Vagina (tissue), 2 donors: ENCODE data around the gene OBSCN. TPM values are rescaled to one million over a fixed set of nuclear protein-coding genes. Genes with fewer than 3 reads are reported as not detected.

Experiments
- DNase-seq, 2 donors: peaks; one replicate each; pipeline ENCODE4 v3.0.0-alpha.2; 2017; ENCODE audit errors: extremely low spot score in 2 of 2
- H3K27ac ChIP-seq: fragments of 200-600 bp; sonication (generic); one replicate; pipeline ENCODE4 v1.5.1; 2019
- H3K27me3 ChIP-seq: fragments of 200-600 bp; sonication (generic); one replicate; pipeline ENCODE4 v1.5.1; 2019
- H3K36me3 ChIP-seq, 2 donors: fragments of 200-600 bp; sonication (generic); one replicate each; pipeline ENCODE4 v1.5.1; 2017 to 2019
- H3K4me1 ChIP-seq: fragments of 200-600 bp; sonication (generic); one replicate; pipeline ENCODE4 v1.5.1; 2019
- H3K4me3 ChIP-seq, 2 donors: fragments of 200-600 bp; sonication (generic); 1 replicate in 1 of 2; 2 replicates in 1 of 2; pipeline ENCODE4 v1.5.1; 2016 to 2019
- H3K9me3 ChIP-seq: fragments of 200-600 bp; sonication (generic); one replicate; pipeline ENCODE4 v1.5.1; 2019
- CTCF ChIP-seq, 3 experiments: fragments of 450-650 bp in 2 of 3; fragments of 200-600 bp in 1 of 3; sonication (generic) in 1 of 3; IDR thresholded peaks; one replicate each; pipeline ENCODE4 v1.5.1; 2017 to 2019; ENCODE audit warnings: antibody characterized with exemption in 3 of 3, mild to moderate bottlenecking in 2 of 3, moderate library complexity in 2 of 3
- POLR2A ChIP-seq, 2 donors: fragments of 450-650 bp; IDR thresholded peaks; one replicate each; pipeline ENCODE4 v1.6.1; 2017; ENCODE audit warnings: antibody characterized with exemption in 2 of 2, mild to moderate bottlenecking in 2 of 2, moderate library complexity in 2 of 2
- POLR2AphosphoS5 ChIP-seq, 2 donors: sonication (generic); formaldehyde crosslinking; IDR thresholded peaks; one replicate each; pipeline ENCODE4 v1.9.0; 2017; ENCODE audit warnings: antibody characterized with exemption in 2 of 2, mild to moderate bottlenecking in 2 of 2, low read depth in 1 of 2; ENCODE audit not compliant: insufficient read depth in 1 of 2
- intact Hi-C: fragments of 100-400 bp; cut with DNase I; formaldehyde crosslinking; loops from one replicate; pipeline ENCODE4 v1.15.1; 2023
- total RNA-seq: library from RNA; depleted of rRNA; stranded (reverse); fragments of >200 nt; gene quantifications from one replicate; pipeline ENCODE4 v1.2.3, GENCODE V29; 2016

OBSCN gene
- total RNA-seq, 1 donor from 2014 or later, result 35.8 TPM

- Histone ChIP-seq H3K9me3 (no peaks in the 10 kb centered on the region), H3K4me1 (peaks cover 10% of the 10 kb centered on the region), H3K27ac (no peak overlapping the region), H3K36me3 (no peaks in the 10 kb centered on the region), H3K27me3 (no peaks in the 10 kb centered on the region), H3K4me3 (no peak overlapping the region)
- no peak for DNase-seq
- TF ChIP-seq POLR2AphosphoS5 (IDR thresholded peaks at IDR 0.05; ENCODE audit: insufficient read depth in 1 of 2, low read depth in 1 of 2) (no peak), CTCF (IDR thresholded peaks at IDR 0.05) (no peak), POLR2A (IDR thresholded peaks at IDR 0.05) (no peak)
- intact Hi-C loops, result no loop called here
Measured at GRCh38 chr1:228383773-228384172, 175.9 kb downstream of the OBSCN start.

- TF ChIP-seq POLR2A (IDR thresholded peaks at IDR 0.05), result no peak
- no peak for TF ChIP-seq CTCF (IDR thresholded peaks at IDR 0.05)
- TF ChIP-seq POLR2AphosphoS5 (IDR thresholded peaks at IDR 0.05; ENCODE audit: insufficient read depth in 1 of 2, low read depth in 1 of 2), result no peak
- Histone ChIP-seq H3K9me3 (no peaks in the 10 kb centered on the region), H3K36me3 (no peaks in the 10 kb centered on the region), H3K4me1 (no peaks in the 10 kb centered on the region), H3K27me3 (no peaks in the 10 kb centered on the region), H3K4me3 (no peak overlapping the region), H3K27ac (no peak overlapping the region)
- intact Hi-C loops, result no loop called here
- no peak for DNase-seq
Measured at GRCh38 chr1:228385232-228385631, 177.4 kb downstream of the OBSCN start.

GRCh38 chr1:228387321-228387720 lies 179.5 kb downstream of the OBSCN start:
- H3K36me3 ChIP-seq, result no peaks in the 10 kb centered on the region
- H3K9me3 ChIP-seq, result no peaks in the 10 kb centered on the region
- H3K27ac ChIP-seq, result no peak overlapping the region
- H3K4me3 ChIP-seq, result no peak overlapping the region
- intact Hi-C loops, result no loop called here
- no peaks in the 10 kb centered on the region for H3K4me1 ChIP-seq
- no peaks in the 10 kb centered on the region for H3K27me3 ChIP-seq
- TF ChIP-seq CTCF (IDR thresholded peaks at IDR 0.05), result no peak
- no peak for TF ChIP-seq POLR2AphosphoS5 (IDR thresholded peaks at IDR 0.05; ENCODE audit: insufficient read depth in 1 of 2, low read depth in 1 of 2)
- TF ChIP-seq POLR2A (IDR thresholded peaks at IDR 0.05), result no peak
- DNase-seq, result no peak

GRCh38 chr1:228390649-228391048 lies 182.8 kb downstream of the OBSCN start:
- Histone ChIP-seq H3K4me1 (peaks cover 17% of the 10 kb centered on the region), H3K27me3 (no peaks in the 10 kb centered on the region), H3K9me3 (no peaks in the 10 kb centered on the region), H3K36me3 (peaks cover 0 to 15% of the 10 kb centered on the region in 2 donors), H3K4me3 (no peak overlapping the region), H3K27ac (no peak overlapping the region)
- intact Hi-C loops, result no loop called here
- no peak for DNase-seq
- TF ChIP-seq CTCF (IDR thresholded peaks at IDR 0.05), result no peak
- no peak for TF ChIP-seq POLR2A (IDR thresholded peaks at IDR 0.05)
- TF ChIP-seq POLR2AphosphoS5 (IDR thresholded peaks at IDR 0.05; ENCODE audit: insufficient read depth in 1 of 2, low read depth in 1 of 2), result no peak

GRCh38 chr1:228391411-228392020 lies 183.7 kb downstream of the OBSCN start:
- DNase-seq, result no peak
- H3K36me3 ChIP-seq, result peaks cover 0 to 23% of the 10 kb centered on the region in 2 donors
- H3K9me3 ChIP-seq, result no peaks in the 10 kb centered on the region
- peaks cover 17% of the 10 kb centered on the region for H3K4me1 ChIP-seq
- TF ChIP-seq CTCF (IDR thresholded peaks at IDR 0.05), result no peak
- TF ChIP-seq POLR2AphosphoS5 (IDR thresholded peaks at IDR 0.05; ENCODE audit: insufficient read depth in 1 of 2, low read depth in 1 of 2), result no peak
- no peak for TF ChIP-seq POLR2A (IDR thresholded peaks at IDR 0.05)
- no peak overlapping the region for H3K4me3 ChIP-seq
- H3K27ac ChIP-seq, result no peak overlapping the region
- intact Hi-C loops, result no loop called here
- H3K27me3 ChIP-seq, result no peaks in the 10 kb centered on the region
